Measurements from ENCODE around the gene TOM1L2.
"Not testable (repeated sequence)": the region's sequence is repeated elsewhere in the genome, so short reads cannot be mapped to it uniquely, and the experiment has no call there.

TOM1L2 gene

GRCh38 chr17:17972126-17972951 lies at the start of gene TOM1L2, which contains the start of gene DRC3:
TOM1L2 (minus strand) TSS chr17:17972400; CDS start chr17:17972313, 87 bp downstream.
DRC3 (plus strand) TSS chr17:17972862; CDS start chr17:17977599, 4,737 bp downstream.
- peak; percentile 100 for DNase-seq (ENCODE audit: low read depth)

GRCh38 chr17:18021372-18021771 lies 49.2 kb upstream of the TOM1L2 start:
- no peak for DNase-seq (ENCODE audit: low read depth)

GRCh38 chr17:18020971-18021370 lies 48.8 kb upstream of the TOM1L2 start:
- no peak for DNase-seq (ENCODE audit: low read depth)

- no peak for DNase-seq (ENCODE audit: low read depth)
These were observed 47.6 kb upstream of the TOM1L2 start for GRCh38 chr17:18019838-18020154.

GRCh38 chr17:18018411-18018921 lies 46.3 kb upstream of the TOM1L2 start:
- no peak for DNase-seq (ENCODE audit: low read depth)

- no peak for DNase-seq (ENCODE audit: low read depth)
These were observed 45.8 kb upstream of the TOM1L2 start for GRCh38 chr17:18017958-18018357.

GRCh38 chr17:18016426-18016825 lies 44.2 kb upstream of the TOM1L2 start:
- no peak for DNase-seq (ENCODE audit: low read depth)

- no peak for DNase-seq (ENCODE audit: low read depth)
These were observed 43.4 kb upstream of the TOM1L2 start for GRCh38 chr17:18015593-18015992.

- no peak for DNase-seq (ENCODE audit: low read depth)
These were observed 41.8 kb upstream of the TOM1L2 start for GRCh38 chr17:18014006-18014405.

- DNase-seq (ENCODE audit: low read depth): no peak
These were observed 39.1 kb upstream of the TOM1L2 start for GRCh38 chr17:18011286-18011685.

- DNase-seq (ENCODE audit: low read depth): no peak
These were observed 37.6 kb upstream of the TOM1L2 start for GRCh38 chr17:18009609-18010420.

- no peak for DNase-seq (ENCODE audit: low read depth)
These were observed 36.5 kb upstream of the TOM1L2 start for GRCh38 chr17:18008496-18009268.

GRCh38 chr17:18006495-18007239 lies 34.5 kb upstream of the TOM1L2 start:
- no peak for DNase-seq (ENCODE audit: low read depth)

- no peak for DNase-seq (ENCODE audit: low read depth)
These were observed 33.3 kb upstream of the TOM1L2 start for GRCh38 chr17:18005496-18005895.

GRCh38 chr17:18004884-18005305 lies 32.7 kb upstream of the TOM1L2 start:
- DNase-seq (ENCODE audit: low read depth): no peak

- DNase-seq (ENCODE audit: low read depth): no peak
These were observed 32.1 kb upstream of the TOM1L2 start for GRCh38 chr17:18004345-18004744.

- no peak for DNase-seq (ENCODE audit: low read depth)
These were observed 30.0 kb upstream of the TOM1L2 start for GRCh38 chr17:18002171-18002570.

- DNase-seq (ENCODE audit: low read depth): no peak
These were observed 27.8 kb upstream of the TOM1L2 start for GRCh38 chr17:18000030-18000408.

GRCh38 chr17:17999364-18000029 lies 27.3 kb upstream of the TOM1L2 start:
- DNase-seq (ENCODE audit: low read depth): no peak

- DNase-seq (ENCODE audit: low read depth): no peak
These were observed 26.7 kb upstream of the TOM1L2 start for GRCh38 chr17:17998934-17999333.

- DNase-seq (ENCODE audit: low read depth): not testable (repeated sequence)
These were observed 23.7 kb upstream of the TOM1L2 start for GRCh38 chr17:17995887-17996286.
